ENCODE data around the gene PRPS1.

DNA sequence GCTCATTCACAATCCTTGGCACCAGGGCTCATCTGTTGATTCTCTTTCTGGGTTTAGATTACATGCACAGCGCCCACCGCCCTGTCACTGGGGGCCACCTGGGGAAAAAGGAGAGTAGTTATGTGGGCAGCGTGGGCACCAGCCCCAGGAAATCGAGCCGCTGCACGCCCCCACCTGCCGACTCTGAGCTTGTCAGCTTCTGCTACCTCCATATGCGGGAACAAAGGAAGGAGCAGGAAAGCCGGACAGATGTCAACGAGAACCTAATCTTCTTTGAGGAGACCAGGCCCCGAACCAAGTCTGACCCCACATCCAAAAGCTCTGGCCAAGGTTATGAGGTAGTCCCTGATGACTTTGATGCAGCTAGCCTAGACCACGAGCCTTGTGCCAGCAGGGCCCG, 31.0 kb upstream of the PRPS1 start:
- TF ChIP-seq, protein P1, sequence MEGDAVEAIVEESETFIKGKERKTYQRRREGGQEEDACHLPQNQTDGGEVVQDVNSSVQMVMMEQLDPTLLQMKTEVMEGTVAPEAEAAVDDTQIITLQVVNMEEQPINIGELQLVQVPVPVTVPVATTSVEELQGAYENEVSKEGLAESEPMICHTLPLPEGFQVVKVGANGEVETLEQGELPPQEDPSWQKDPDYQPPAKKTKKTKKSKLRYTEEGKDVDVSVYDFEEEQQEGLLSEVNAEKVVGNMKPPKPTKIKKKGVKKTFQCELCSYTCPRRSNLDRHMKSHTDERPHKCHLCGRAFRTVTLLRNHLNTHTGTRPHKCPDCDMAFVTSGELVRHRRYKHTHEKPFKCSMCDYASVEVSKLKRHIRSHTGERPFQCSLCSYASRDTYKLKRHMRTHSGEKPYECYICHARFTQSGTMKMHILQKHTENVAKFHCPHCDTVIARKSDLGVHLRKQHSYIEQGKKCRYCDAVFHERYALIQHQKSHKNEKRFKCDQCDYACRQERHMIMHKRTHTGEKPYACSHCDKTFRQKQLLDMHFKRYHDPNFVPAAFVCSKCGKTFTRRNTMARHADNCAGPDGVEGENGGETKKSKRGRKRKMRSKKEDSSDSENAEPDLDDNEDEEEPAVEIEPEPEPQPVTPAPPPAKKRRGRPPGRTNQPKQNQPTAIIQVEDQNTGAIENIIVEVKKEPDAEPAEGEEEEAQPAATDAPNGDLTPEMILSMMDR (IDR thresholded peaks at IDR 0.05), result no peak
- TF ChIP-seq POLR2AphosphoS5 (IDR thresholded peaks at IDR 0.05), result no peak
- no peak for TF ChIP-seq POLR2A (IDR thresholded peaks at IDR 0.05)
- TF ChIP-seq EP300 (IDR thresholded peaks at IDR 0.05), result no peak

Data from suprapubic skin (tissue), 4 donors.